Kasumi-1 (cell line): Measurements from ENCODE around the gene RASGRF2.

ENCODE experiments used
- DNase-seq, 2 experiments: peaks; one replicate each; lab custom pipeline; 2025; lab: John Stamatoyannopoulos, UW

The RASGRF2 gene

GRCh38 chr5:81136557-81136956 lies 176.4 kb downstream of the RASGRF2 start:
- no peak for DNase-seq

- DNase-seq = no peak
These were observed 177.7 kb downstream of the RASGRF2 start for GRCh38 chr5:81137833-81138232.

GRCh38 chr5:81140441-81140840 lies 180.3 kb downstream of the RASGRF2 start:
- no peak for DNase-seq

GRCh38 chr5:81140943-81141342 lies 180.8 kb downstream of the RASGRF2 start:
- DNase-seq = no peak

GRCh38 chr5:81142108-81142507 lies 181.9 kb downstream of the RASGRF2 start:
- no peak for DNase-seq

GRCh38 chr5:81145329-81145935 lies 185.3 kb downstream of the RASGRF2 start:
- no peak for DNase-seq

GRCh38 chr5:81146031-81146430 lies 185.9 kb downstream of the RASGRF2 start:
- no peak for DNase-seq

- DNase-seq = no peak
These were observed 187.1 kb downstream of the RASGRF2 start for GRCh38 chr5:81147011-81147885.

- no peak for DNase-seq
These were observed 187.9 kb downstream of the RASGRF2 start for GRCh38 chr5:81147886-81148571.

- DNase-seq = peak; percentile 4 to 21
These were observed 191.4 kb downstream of the RASGRF2 start for GRCh38 chr5:81151546-81151945.

- no peak for DNase-seq
These were observed 194.6 kb downstream of the RASGRF2 start for GRCh38 chr5:81154725-81155124.

GRCh38 chr5:81156732-81157131 lies 196.6 kb downstream of the RASGRF2 start:
- DNase-seq = peak in 1 of 2 experiments; percentile 0

- no peak for DNase-seq
These were observed 200.9 kb downstream of the RASGRF2 start for GRCh38 chr5:81161012-81161601.

- no peak for DNase-seq
These were observed 202.3 kb downstream of the RASGRF2 start for GRCh38 chr5:81162501-81162900.

- no peak for DNase-seq
These were observed 203.5 kb downstream of the RASGRF2 start for GRCh38 chr5:81163651-81164050.

GRCh38 chr5:81164476-81164875 lies 204.3 kb downstream of the RASGRF2 start:
- DNase-seq = no peak

GRCh38 chr5:81164936-81165335 lies 204.8 kb downstream of the RASGRF2 start:
- no peak for DNase-seq

GRCh38 chr5:81165493-81166119 lies 205.4 kb downstream of the RASGRF2 start:
- DNase-seq = peak; percentile 41 to 56

GRCh38 chr5:81166430-81166829 lies 206.3 kb downstream of the RASGRF2 start:
- no peak for DNase-seq

- DNase-seq = no peak
These were observed 206.9 kb downstream of the RASGRF2 start for GRCh38 chr5:81167078-81167477.

GRCh38 chr5:81167544-81167943 lies 207.4 kb downstream of the RASGRF2 start:
- DNase-seq = no peak

- no peak for DNase-seq
These were observed 209.8 kb downstream of the RASGRF2 start for GRCh38 chr5:81169924-81170323.
